Breast epithelium (tissue), 4 donors: Measurements from ENCODE around the gene NT5C2. TPM values are rescaled to one million over a fixed set of nuclear protein-coding genes. Genes with fewer than 3 reads are reported as not detected.
A peak's percentile ranks its signal among the peaks of the same experiment; 100 is the strongest.

ENCODE experiments used
- DNase-seq, 2 donors: peaks; one replicate each; pipeline ENCODE4 v3.0.0-alpha.2; 2019; ENCODE audit warnings: low spot score in 2 of 2
- H3K27ac ChIP-seq, 2 donors: fragments of 200-600 bp; sonication (generic) in 1 of 2; one replicate each; pipeline ENCODE4 v1.5.1; 2016 to 2019; ENCODE audit warnings: mild to moderate bottlenecking in 1 of 2
- H3K27me3 ChIP-seq, 2 donors: fragments of 200-600 bp; sonication (generic) in 1 of 2; one replicate each; pipeline versions ENCODE4 v1.5.1 to v1.6.0; 2017 to 2019; ENCODE audit warnings: control low read depth in 1 of 2, mild to moderate bottlenecking in 1 of 2
- H3K36me3 ChIP-seq: fragments of 200-600 bp; one replicate; pipeline ENCODE4 v1.5.1; 2019
- H3K4me1 ChIP-seq, 2 donors: fragments of 200-600 bp; sonication (generic); one replicate each; pipeline ENCODE4 v1.5.1; 2016 to 2019; ENCODE audit warnings: control low read depth in 1 of 2
- H3K4me3 ChIP-seq, 3 donors: fragments of 200-600 bp; sonication (generic); 1 replicate in 2 of 3; 2 replicates in 1 of 3; pipeline ENCODE4 v1.5.1; 2016 to 2019; ENCODE audit warnings: mild to moderate bottlenecking in 3 of 3, moderate library complexity in 2 of 3
- H3K9me3 ChIP-seq, 2 donors: fragments of 200-600 bp; sonication (generic) in 1 of 2; one replicate each; pipeline ENCODE4 v1.5.1; 2016 to 2019; ENCODE audit warnings: control low read depth in 1 of 2
- CTCF ChIP-seq, 3 donors: fragments of 450-650 bp; IDR thresholded peaks; one replicate each; pipeline ENCODE4 v1.5.1; 2016 to 2017; ENCODE audit warnings: antibody characterized with exemption in 3 of 3, mild to moderate bottlenecking in 3 of 3, moderate library complexity in 3 of 3
- POLR2A ChIP-seq: fragments of 450-650 bp; IDR thresholded peaks from one replicate; pipeline ENCODE4 v1.6.1; 2016; ENCODE audit warnings: antibody characterized with exemption, mild to moderate bottlenecking, moderate library complexity
- POLR2AphosphoS5 ChIP-seq, 3 donors: sonication (generic); formaldehyde crosslinking; IDR thresholded peaks; one replicate each; pipeline ENCODE4 v1.6.1; 2017; ENCODE audit warnings: antibody characterized with exemption in 3 of 3
- intact Hi-C: fragments of 100-400 bp; cut with DNase I; formaldehyde crosslinking; loops from one replicate; pipeline ENCODE4 v1.15.1; 2023; ENCODE audit warnings: low total_unique reads
- total RNA-seq, 3 donors: library from RNA; depleted of rRNA; stranded (reverse); fragments of >200 nt; gene quantifications; one replicate each; pipeline ENCODE4 v1.1.0, GENCODE V29; 2016

Gene NT5C2
- total RNA-seq, 3 donors from 2014 or later = 52.8 to 122 (median 73.1) TPM

- H3K4me3 ChIP-seq = no peak overlapping the region
- no peaks in the 10 kb centered on the region for H3K4me1 ChIP-seq
- TF ChIP-seq POLR2A (no peak), POLR2AphosphoS5 (IDR thresholded peaks at IDR 0.05) (no peak), CTCF (IDR thresholded peaks at IDR 0.05) (no peak)
- intact Hi-C loops = loop anchor here (10.0 kb wide), 1 partner anchor 152 kb away; no protein-coding TSS in a partner anchor
- no peak overlapping the region for H3K27ac ChIP-seq
- no peaks in the 10 kb centered on the region for H3K27me3 ChIP-seq
- no peak for DNase-seq
- H3K9me3 ChIP-seq = no peaks in the 10 kb centered on the region
- H3K36me3 ChIP-seq = no peaks in the 10 kb centered on the region
These were observed 116.1 kb downstream of the NT5C2 start for GRCh38 chr10:103077020-103077419.

GRCh38 chr10:103072891-103073290 lies 120.2 kb downstream of the NT5C2 start:
- DNase-seq = no peak
- H3K27ac ChIP-seq = no peak overlapping the region
- H3K27me3 ChIP-seq = no peaks in the 10 kb centered on the region
- H3K36me3 ChIP-seq = no peaks in the 10 kb centered on the region
- no peaks in the 10 kb centered on the region for H3K9me3 ChIP-seq
- no peak overlapping the region for H3K4me3 ChIP-seq
- intact Hi-C loops = loop anchor here (10.0 kb wide), 1 partner anchor 148 kb away; no protein-coding TSS in a partner anchor
- TF ChIP-seq CTCF (IDR thresholded peaks at IDR 0.05) (no peak), POLR2AphosphoS5 (IDR thresholded peaks at IDR 0.05) (no peak), POLR2A (no peak)
- H3K4me1 ChIP-seq = no peaks in the 10 kb centered on the region

GRCh38 chr10:103072276-103072675 lies 120.8 kb downstream of the NT5C2 start:
- no peak overlapping the region for H3K4me3 ChIP-seq
- intact Hi-C loops = loop anchor here (10.0 kb wide), 1 partner anchor 147 kb away; no protein-coding TSS in a partner anchor
- no peaks in the 10 kb centered on the region for H3K9me3 ChIP-seq
- H3K27ac ChIP-seq = no peak overlapping the region
- TF ChIP-seq CTCF (IDR thresholded peaks at IDR 0.05) = no peak
- H3K4me1 ChIP-seq = no peaks in the 10 kb centered on the region
- H3K36me3 ChIP-seq = no peaks in the 10 kb centered on the region
- no peak for DNase-seq
- no peaks in the 10 kb centered on the region for H3K27me3 ChIP-seq

- Histone ChIP-seq H3K4me1 (no peaks in the 10 kb centered on the region), H3K4me3 (no peak overlapping the region), H3K27ac (no peak overlapping the region), H3K9me3 (no peaks in the 10 kb centered on the region), H3K27me3 (no peaks in the 10 kb centered on the region), H3K36me3 (no peaks in the 10 kb centered on the region)
- TF ChIP-seq POLR2AphosphoS5 (IDR thresholded peaks at IDR 0.05) (no peak), CTCF (IDR thresholded peaks at IDR 0.05) (peak; percentile 51 to 76 (median 73)), POLR2A (no peak)
- intact Hi-C loops = loop anchor here (10.0 kb wide), 1 partner anchor 145 kb away; no protein-coding TSS in a partner anchor
- DNase-seq = peak; percentile 62 to 75
These were observed 123.4 kb downstream of the NT5C2 start for GRCh38 chr10:103069453-103070331.

- intact Hi-C loops = no loop called here
- Histone ChIP-seq H3K27me3 (no peaks in the 10 kb centered on the region), H3K4me1 (no peaks in the 10 kb centered on the region), H3K27ac (no peak overlapping the region), H3K9me3 (no peaks in the 10 kb centered on the region), H3K36me3 (no peaks in the 10 kb centered on the region), H3K4me3 (no peak overlapping the region)
- TF ChIP-seq POLR2AphosphoS5 (IDR thresholded peaks at IDR 0.05) = no peak
- no peak for TF ChIP-seq CTCF (IDR thresholded peaks at IDR 0.05)
- no peak for TF ChIP-seq POLR2A
- no peak for DNase-seq
These were observed 125.1 kb downstream of the NT5C2 start for GRCh38 chr10:103067956-103068355.
